Ovary (tissue), 3 donors: Measurements from ENCODE around the gene SNX8.

Experiments
- CTCF ChIP-seq, 3 donors: fragments of 450-650 bp in 2 of 3; fragments of 200-600 bp in 1 of 3; IDR thresholded peaks; one replicate each; pipeline versions ENCODE4 v1.5.1 to v1.8.0; 2016 to 2022; ENCODE audit warnings: antibody characterized with exemption in 3 of 3, mild to moderate bottlenecking in 1 of 3
- EP300 ChIP-seq: sonication (generic); formaldehyde crosslinking; IDR thresholded peaks from one replicate; pipeline ENCODE4 v1.6.1; 2017; ENCODE audit warnings: antibody characterized with exemption
- POLR2A ChIP-seq: fragments of 450-650 bp; IDR thresholded peaks from one replicate; pipeline ENCODE4 v1.6.1; 2017; ENCODE audit warnings: antibody characterized with exemption, mild to moderate bottlenecking, moderate library complexity
- donor health status: DM: no; HTN: no; CAD: no.

- TF ChIP-seq CTCF (IDR thresholded peaks at IDR 0.05) (no peak), POLR2A (no peak), EP300 (no peak)
These were observed at the start of gene SNX8 for GRCh38 chr7:2314209-2314955.
